Ovary (tissue), 9 donors: Measurements from ENCODE around the gene GRSF1. TPM values are rescaled to one million over a fixed set of nuclear protein-coding genes. Genes with fewer than 3 reads are reported as not detected.
"Not testable (repeated sequence)": the region's sequence is repeated elsewhere in the genome, so short reads cannot be mapped to it uniquely, and the experiment has no call there.

Source experiments
- DNase-seq, 5 donors: peaks; one replicate each; pipeline ENCODE4 v3.0.0-alpha.2; 2019 to 2020
- H3K27ac ChIP-seq, 2 donors: fragments of 200-600 bp; one replicate each; pipeline versions ENCODE4 v1.5.1 to v1.8.0; 2019 to 2022
- H3K27me3 ChIP-seq: fragments of 200-600 bp; one replicate; pipeline ENCODE4 v1.8.0; 2022
- H3K36me3 ChIP-seq: fragments of 200-600 bp; sonication (generic); one replicate; pipeline ENCODE4 v1.5.1; 2019
- H3K4me1 ChIP-seq: one replicate; pipeline ENCODE4 v1.8.1; 2013; ENCODE audit warnings: mild to moderate bottlenecking, moderate library complexity; ENCODE audit not compliant: insufficient read depth
- H3K4me3 ChIP-seq: fragments of 200-600 bp; sonication (generic); one replicate; pipeline ENCODE4 v1.5.1; 2017
- H3K9me3 ChIP-seq, 2 donors: fragments of 200-600 bp in 1 of 2; sonication (generic) in 1 of 2; one replicate each; pipeline versions ENCODE4 v1.5.1 to v1.8.1; 2013 to 2019; ENCODE audit warnings: mild to moderate bottlenecking in 1 of 2, moderate library complexity in 1 of 2
- CTCF ChIP-seq, 3 donors: fragments of 450-650 bp in 2 of 3; fragments of 200-600 bp in 1 of 3; IDR thresholded peaks; one replicate each; pipeline versions ENCODE4 v1.5.1 to v1.8.0; 2016 to 2022; ENCODE audit warnings: antibody characterized with exemption in 3 of 3, mild to moderate bottlenecking in 1 of 3
- EP300 ChIP-seq: sonication (generic); formaldehyde crosslinking; IDR thresholded peaks from one replicate; pipeline ENCODE4 v1.6.1; 2017; ENCODE audit warnings: antibody characterized with exemption
- POLR2A ChIP-seq: fragments of 450-650 bp; IDR thresholded peaks from one replicate; pipeline ENCODE4 v1.6.1; 2017; ENCODE audit warnings: antibody characterized with exemption, mild to moderate bottlenecking, moderate library complexity
- WGBS, 3 donors: extraction: QIAGEN DNeasy Blood & Tissue Kit in 1 of 3; methylation state at CpG; one replicate each; pipeline versions ENCODE4 v1.1.5 to v1.1.7; 2013 to 2017; 5-methylcytosine and 5-hydroxymethylcytosine counted together
- intact Hi-C, 4 donors: fragments of 100-400 bp; cut with DNase I; formaldehyde crosslinking; loops; one replicate each; pipeline versions ENCODE4 v1.11.0 to v1.15.1; 2022 to 2023
- polyA plus RNA-seq, 2 donors: library from polyadenylated mRNA; stranded (reverse); fragments of 200-250 nt in 1 of 2; fragments of 350-450 nt in 1 of 2; fragmentation: Illumina TruSeq in 1 of 2; extraction: RNeasy Lipid Tissue Mini Kit (QIAGEN cat#74804) in 1 of 2; gene quantifications; one replicate each; pipeline ENCODE4 v1.2.3, GENCODE V29; 2013 to 2014
- total RNA-seq, 7 donors: library from RNA; depleted of rRNA in 2 of 7; stranded (reverse); fragments of >200 nt in 2 of 7; fragmentation: NEBNext Ultra II Directional in 3 of 7; extraction: Animal tissue kit (Norgen Biotek cat#: 25700) in 3 of 7; gene quantifications; one replicate each; pipeline versions ENCODE4 v1.1.0 to v1.2.4, GENCODE V29; 2016 to 2023
- donor health status: DM: no; HTN: no; CAD: no; lungs with moderate emphysema.
- donor health status: DM: no; HTN: no; CAD: no.
- donor health status: Bipolar disorder and iron deficiency.
- donor health status: DM: yes; HTN: yes; CAD: no.
- donor health status: DM: no; HTN: no; CAD: no.
- donor health status: DM: yes; HTN: yes; CAD: no.

The GRSF1 gene
- total and polyA plus RNA-seq, 9 donors: 28.4 to 78.7 (median 44.3) TPM

DNA sequence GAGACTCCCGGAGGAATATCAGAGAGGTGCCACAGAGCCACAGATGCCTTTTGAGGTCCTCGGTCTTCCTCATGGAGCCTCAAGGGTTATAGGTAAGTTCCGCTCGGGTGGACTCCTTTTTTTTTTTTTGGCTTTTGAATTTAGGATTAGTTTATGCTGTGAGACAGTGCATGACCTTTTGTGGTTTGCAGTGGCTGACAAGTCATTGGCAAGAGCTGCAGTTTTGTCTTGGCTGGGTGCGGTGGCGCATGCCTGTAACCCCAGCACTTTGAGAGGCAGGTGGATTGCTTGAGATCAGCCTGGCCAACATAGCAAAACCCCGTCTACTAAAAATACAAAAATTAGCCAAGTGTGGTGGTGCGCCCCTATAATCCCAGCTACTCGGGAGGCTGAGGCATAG is 4.5 kb upstream of the GRSF1 start:
- H3K4me1 ChIP-seq: no peaks in the 10 kb centered on the region
- no peaks in the 10 kb centered on the region for H3K27me3 ChIP-seq
- TF ChIP-seq POLR2A (no peak), CTCF (IDR thresholded peaks at IDR 0.05) (no peak), EP300 (no peak)
- no peak for DNase-seq
- no peak overlapping the region for H3K4me3 ChIP-seq
- 82 to 88% (median 84%) methylated on average over 9 of the region's 9 CpGs for WGBS, 3 donors
- no peak overlapping the region for H3K27ac ChIP-seq
- intact Hi-C loops: no loop called here
- H3K9me3 ChIP-seq: peaks cover 0 to 2% of the 10 kb centered on the region in 2 donors
- H3K36me3 ChIP-seq: no peaks in the 10 kb centered on the region

DNA sequence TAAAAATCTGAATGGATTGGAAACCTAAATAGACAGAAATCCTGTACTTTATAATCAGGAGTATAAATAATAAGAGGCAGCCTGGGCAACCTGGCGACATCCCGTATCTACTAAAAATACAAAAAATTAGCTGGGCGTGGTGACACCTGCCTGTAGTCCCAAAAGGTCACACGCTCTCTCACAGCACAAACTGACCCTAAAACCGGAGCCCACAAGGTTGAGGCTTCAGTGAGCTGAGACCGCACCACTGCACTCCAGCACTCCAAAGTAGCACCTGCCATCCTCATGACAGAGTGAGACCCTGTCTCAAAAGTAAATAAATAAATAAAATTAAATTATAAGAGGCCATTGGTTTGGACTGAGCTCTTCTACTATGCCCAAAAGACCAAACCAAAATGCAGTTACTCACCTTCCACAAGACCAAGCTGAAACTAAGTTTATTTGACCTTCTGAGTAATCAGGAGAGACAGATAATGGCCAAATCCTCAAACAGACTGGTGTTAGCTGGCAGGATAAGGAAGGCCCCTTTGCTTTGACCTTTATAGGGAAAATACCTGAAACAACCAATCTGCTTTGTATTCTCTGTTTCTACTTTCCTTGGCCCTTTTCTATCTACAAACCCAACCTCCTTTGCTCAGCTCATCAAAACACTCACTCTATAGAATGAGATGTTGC is 3.2 kb upstream of the GRSF1 start:
- H3K27ac ChIP-seq: no peak overlapping the region
- intact Hi-C loops: no loop called here
- 91 to 93% (median 92%) methylated on average over 6 of the region's 6 CpGs for WGBS, 3 donors
- peaks cover 0 to 2% of the 10 kb centered on the region in 2 donors for H3K9me3 ChIP-seq
- H3K4me1 ChIP-seq: peaks cover 2% of the 10 kb centered on the region
- no peak for DNase-seq
- no peak overlapping the region for H3K4me3 ChIP-seq
- H3K27me3 ChIP-seq: no peaks in the 10 kb centered on the region
- no peaks in the 10 kb centered on the region for H3K36me3 ChIP-seq
- no peak for TF ChIP-seq POLR2A
- no peak for TF ChIP-seq EP300
- TF ChIP-seq CTCF (IDR thresholded peaks at IDR 0.05): no peak

- intact Hi-C loops: no loop called here
- no peak for DNase-seq
- no peak overlapping the region for H3K27ac ChIP-seq
- H3K4me3 ChIP-seq: no peak overlapping the region
- 27 to 42% (median 41%) methylated on average over 1 of the region's 1 CpG for WGBS, 3 donors
- H3K27me3 ChIP-seq: no peaks in the 10 kb centered on the region
- TF ChIP-seq EP300 (no peak), POLR2A (no peak), CTCF (IDR thresholded peaks at IDR 0.05) (no peak)
- peaks cover 0 to 2% of the 10 kb centered on the region in 2 donors for H3K9me3 ChIP-seq
- H3K4me1 ChIP-seq: peaks cover 3% of the 10 kb centered on the region
- no peaks in the 10 kb centered on the region for H3K36me3 ChIP-seq
These were observed 2.3 kb upstream of the GRSF1 start for GRCh38 chr4:70841951-70842350.

GRCh38 chr4:70841211-70841610 is 1.5 kb upstream of the GRSF1 start:
- Histone ChIP-seq H3K27me3 (no peaks in the 10 kb centered on the region), H3K36me3 (no peaks in the 10 kb centered on the region), H3K27ac (no peak overlapping the region), H3K4me1 (peaks cover 3% of the 10 kb centered on the region), H3K4me3 (no peak overlapping the region), H3K9me3 (peaks cover 0 to 2% of the 10 kb centered on the region in 2 donors)
- TF ChIP-seq POLR2A: no peak
- TF ChIP-seq CTCF (IDR thresholded peaks at IDR 0.05): no peak
- TF ChIP-seq EP300: no peak
- intact Hi-C loops: no loop called here
- DNase-seq: no peak

GRCh38 chr4:70840631-70841030 is 941 bp upstream of the GRSF1 start:
- H3K27ac ChIP-seq, DNase-seq, H3K4me3 ChIP-seq, intact Hi-C loops, H3K36me3 ChIP-seq, H3K4me1 ChIP-seq, H3K27me3 ChIP-seq, H3K9me3 ChIP-seq: not testable (repeated sequence)
- WGBS, 3 donors: 90 to 93% (median 92%) methylated on average over 16 of the region's 16 CpGs

GRCh38 chr4:70840137-70840536 is 447 bp upstream of the GRSF1 start:
- WGBS, 3 donors: 58 to 62% (median 59%) methylated on average over 17 to 20 of the region's 20 CpGs
- peak overlapping the region in 1 of 2 donors; percentile 8 for H3K27ac ChIP-seq
- peak; percentile 55 to 76 (median 66) for DNase-seq

More at GRCh38 chr4:70840137-70840536, 447 bp upstream of the GRSF1 start:
- H3K4me1 ChIP-seq, intact Hi-C loops, H3K36me3 ChIP-seq, H3K9me3 ChIP-seq, H3K4me3 ChIP-seq, H3K27me3 ChIP-seq: not testable (repeated sequence)
